ENCODE data around the gene TMEM134. TPM values are rescaled to one million over a fixed set of nuclear protein-coding genes. Genes with fewer than 3 reads are reported as not detected.

TMEM134 gene
- total and polyA plus RNA-seq, 10 of the 15 experiments (the other 5 are each of a cell fraction or from before 2014, with no cell fraction given), result 1.6 to 93.8 (median 27.8) TPM

DNA sequence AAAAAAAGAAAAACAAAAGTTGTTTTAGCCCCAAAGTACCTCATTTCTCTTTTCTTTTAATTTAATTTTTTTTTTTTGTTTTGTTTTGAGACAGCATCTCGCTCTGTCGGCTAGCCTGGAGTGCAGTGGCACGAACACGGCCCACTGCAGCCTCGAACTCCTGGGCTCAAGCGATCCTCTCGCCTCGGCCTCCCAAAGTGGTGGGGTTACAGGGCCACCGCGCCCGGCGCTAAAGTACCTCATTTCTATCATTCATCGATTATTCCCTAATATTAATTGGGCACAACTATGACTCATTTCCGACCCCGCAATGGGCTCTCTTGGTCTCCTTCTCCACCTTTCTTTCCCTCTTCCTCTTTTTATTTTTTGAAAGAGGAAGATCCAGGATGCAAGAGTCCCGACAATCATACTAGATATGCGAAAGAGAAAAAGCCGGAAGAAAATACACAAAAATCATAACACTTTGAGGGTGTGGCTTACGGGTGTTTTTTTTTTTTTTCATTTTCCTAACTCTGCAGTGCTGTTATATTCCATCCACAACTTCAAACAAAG, 13.3 kb upstream of the TMEM134 start (continued):
- no peak for TF ChIP-seq NFYB (IDR thresholded peaks at IDR 0.05; ENCODE audit: insufficient read depth, low read depth, low read length)
- no peak for TF ChIP-seq ZSCAN29 (IDR thresholded peaks at IDR 0.05)
- no peak for TF ChIP-seq SREBF2 (IDR thresholded peaks at IDR 0.05; ENCODE audit: low read length)
- TF ChIP-seq, protein P1, sequence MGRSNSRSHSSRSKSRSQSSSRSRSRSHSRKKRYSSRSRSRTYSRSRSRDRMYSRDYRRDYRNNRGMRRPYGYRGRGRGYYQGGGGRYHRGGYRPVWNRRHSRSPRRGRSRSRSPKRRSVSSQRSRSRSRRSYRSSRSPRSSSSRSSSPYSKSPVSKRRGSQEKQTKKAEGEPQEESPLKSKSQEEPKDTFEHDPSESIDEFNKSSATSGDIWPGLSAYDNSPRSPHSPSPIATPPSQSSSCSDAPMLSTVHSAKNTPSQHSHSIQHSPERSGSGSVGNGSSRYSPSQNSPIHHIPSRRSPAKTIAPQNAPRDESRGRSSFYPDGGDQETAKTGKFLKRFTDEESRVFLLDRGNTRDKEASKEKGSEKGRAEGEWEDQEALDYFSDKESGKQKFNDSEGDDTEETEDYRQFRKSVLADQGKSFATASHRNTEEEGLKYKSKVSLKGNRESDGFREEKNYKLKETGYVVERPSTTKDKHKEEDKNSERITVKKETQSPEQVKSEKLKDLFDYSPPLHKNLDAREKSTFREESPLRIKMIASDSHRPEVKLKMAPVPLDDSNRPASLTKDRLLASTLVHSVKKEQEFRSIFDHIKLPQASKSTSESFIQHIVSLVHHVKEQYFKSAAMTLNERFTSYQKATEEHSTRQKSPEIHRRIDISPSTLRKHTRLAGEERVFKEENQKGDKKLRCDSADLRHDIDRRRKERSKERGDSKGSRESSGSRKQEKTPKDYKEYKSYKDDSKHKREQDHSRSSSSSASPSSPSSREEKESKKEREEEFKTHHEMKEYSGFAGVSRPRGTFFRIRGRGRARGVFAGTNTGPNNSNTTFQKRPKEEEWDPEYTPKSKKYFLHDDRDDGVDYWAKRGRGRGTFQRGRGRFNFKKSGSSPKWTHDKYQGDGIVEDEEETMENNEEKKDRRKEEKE (IDR thresholded peaks at IDR 0.05), result no peak
- no peak for TF ChIP-seq BACH1 (IDR thresholded peaks at IDR 0.05; ENCODE audit: borderline replicate concordance)
- TF ChIP-seq GABPA (IDR thresholded peaks at IDR 0.05; ENCODE audit: low read depth), result no peak
- TF ChIP-seq EED (IDR thresholded peaks at IDR 0.05; ENCODE audit: low read depth), result peak; percentile 50; the same call in 1 of the 2 replicates
- no peak for TF ChIP-seq HDGF (IDR thresholded peaks at IDR 0.05)
- no peak for TF ChIP-seq YY1 (IDR thresholded peaks at IDR 0.05; ENCODE audit: low read depth, low read length)
- no peak for TF ChIP-seq SUZ12 (IDR thresholded peaks at IDR 0.05; ENCODE audit: unreplicated experiment)
- 0 out of 2 replicates have a peak, but pooled peaks have one; percentile 56 for TF ChIP-seq ZNF217 (IDR thresholded peaks at IDR 0.05)
- TF ChIP-seq, protein P2, sequence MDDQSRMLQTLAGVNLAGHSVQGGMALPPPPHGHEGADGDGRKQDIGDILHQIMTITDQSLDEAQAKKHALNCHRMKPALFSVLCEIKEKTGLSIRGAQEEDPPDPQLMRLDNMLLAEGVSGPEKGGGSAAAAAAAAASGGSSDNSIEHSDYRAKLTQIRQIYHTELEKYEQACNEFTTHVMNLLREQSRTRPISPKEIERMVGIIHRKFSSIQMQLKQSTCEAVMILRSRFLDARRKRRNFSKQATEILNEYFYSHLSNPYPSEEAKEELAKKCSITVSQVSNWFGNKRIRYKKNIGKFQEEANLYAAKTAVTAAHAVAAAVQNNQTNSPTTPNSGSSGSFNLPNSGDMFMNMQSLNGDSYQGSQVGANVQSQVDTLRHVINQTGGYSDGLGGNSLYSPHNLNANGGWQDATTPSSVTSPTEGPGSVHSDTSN (IDR thresholded peaks at IDR 0.05; ENCODE audit: insufficient replicate concordance, low read depth, low read length), result no peak
- no peak for TF ChIP-seq SMAD1 (IDR thresholded peaks at IDR 0.05; ENCODE audit: low read depth, partially characterized antibody)
- TF ChIP-seq MEF2B (IDR thresholded peaks at IDR 0.05; ENCODE audit: partially characterized antibody, poor library complexity, severe bottlenecking), result no peak
- no peak for TF ChIP-seq GATAD2B (conservative IDR thresholded peaks at IDR 0.05; ENCODE audit: low read depth)
- TF ChIP-seq POU2F2 (IDR thresholded peaks at IDR 0.05; ENCODE audit: borderline replicate concordance, low read depth, low read length), result no peak
- TF ChIP-seq SMAD5 (IDR thresholded peaks at IDR 0.05; ENCODE audit: low read depth), result no peak
- no peak for TF ChIP-seq IRF4 (IDR thresholded peaks at IDR 0.05; ENCODE audit: low read depth, low read length)
- 0 out of 2 replicates have a peak, but pooled peaks have one; percentile 38 for TF ChIP-seq DPF2 (IDR thresholded peaks at IDR 0.05)
- TF ChIP-seq, protein P3, sequence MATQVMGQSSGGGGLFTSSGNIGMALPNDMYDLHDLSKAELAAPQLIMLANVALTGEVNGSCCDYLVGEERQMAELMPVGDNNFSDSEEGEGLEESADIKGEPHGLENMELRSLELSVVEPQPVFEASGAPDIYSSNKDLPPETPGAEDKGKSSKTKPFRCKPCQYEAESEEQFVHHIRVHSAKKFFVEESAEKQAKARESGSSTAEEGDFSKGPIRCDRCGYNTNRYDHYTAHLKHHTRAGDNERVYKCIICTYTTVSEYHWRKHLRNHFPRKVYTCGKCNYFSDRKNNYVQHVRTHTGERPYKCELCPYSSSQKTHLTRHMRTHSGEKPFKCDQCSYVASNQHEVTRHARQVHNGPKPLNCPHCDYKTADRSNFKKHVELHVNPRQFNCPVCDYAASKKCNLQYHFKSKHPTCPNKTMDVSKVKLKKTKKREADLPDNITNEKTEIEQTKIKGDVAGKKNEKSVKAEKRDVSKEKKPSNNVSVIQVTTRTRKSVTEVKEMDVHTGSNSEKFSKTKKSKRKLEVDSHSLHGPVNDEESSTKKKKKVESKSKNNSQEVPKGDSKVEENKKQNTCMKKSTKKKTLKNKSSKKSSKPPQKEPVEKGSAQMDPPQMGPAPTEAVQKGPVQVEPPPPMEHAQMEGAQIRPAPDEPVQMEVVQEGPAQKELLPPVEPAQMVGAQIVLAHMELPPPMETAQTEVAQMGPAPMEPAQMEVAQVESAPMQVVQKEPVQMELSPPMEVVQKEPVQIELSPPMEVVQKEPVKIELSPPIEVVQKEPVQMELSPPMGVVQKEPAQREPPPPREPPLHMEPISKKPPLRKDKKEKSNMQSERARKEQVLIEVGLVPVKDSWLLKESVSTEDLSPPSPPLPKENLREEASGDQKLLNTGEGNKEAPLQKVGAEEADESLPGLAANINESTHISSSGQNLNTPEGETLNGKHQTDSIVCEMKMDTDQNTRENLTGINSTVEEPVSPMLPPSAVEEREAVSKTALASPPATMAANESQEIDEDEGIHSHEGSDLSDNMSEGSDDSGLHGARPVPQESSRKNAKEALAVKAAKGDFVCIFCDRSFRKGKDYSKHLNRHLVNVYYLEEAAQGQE (IDR thresholded peaks at IDR 0.05; ENCODE audit: low read depth, low read length), result no peak

Data from GM12878 (cell line).